SK-N-SH (cell line): ENCODE results near the gene PPP2R5E. TPM values are rescaled to one million over a fixed set of nuclear protein-coding genes. Genes with fewer than 3 reads are reported as not detected.

ENCODE experiments used
- CTCF ChIA-PET: fragments of 300-600, 350-600 bp; formaldehyde crosslinking; extraction: SDS; loops from one replicate; lab custom pipeline; 2021; lab: Yijun Ruan, JAX
- POLR2A ChIA-PET: fragments of 350-600 bp; sonication (Branson Sonifier 250); formaldehyde crosslinking; extraction: SDS; loops from one replicate; lab custom pipeline; 2020; ENCODE audit warnings: antibody characterized with exemption, inconsistent platforms; lab: Yijun Ruan, JAX
- DNase-seq: peaks from one replicate; pipeline ENCODE4 v3.0.0; 2012
- H2AFZ ChIP-seq: fragments of 200-600 bp; sonication (generic); 2 replicates; pipeline ENCODE4 v1.8.1; 2016; ENCODE audit warnings: antibody characterized with exemption, mild to moderate bottlenecking, low read depth
- H3F3A ChIP-seq: fragments of 200-600 bp; sonication (generic); replicated peaks from 2 replicates; pipeline ENCODE3; 2016; ENCODE audit warnings: antibody characterized with exemption, mild to moderate bottlenecking; ENCODE audit not compliant: insufficient read depth
- H3K27ac ChIP-seq, 2 experiments: fragments of 200-500 bp in 1 of 2; fragments of 200-600 bp in 1 of 2; sonication (Bioruptor generic) in 1 of 2; sonication (generic), shearing (Covaris generic) in 1 of 2; 2 replicates each; pipeline versions ENCODE4 v1.5.1 to v1.6.1; 2014 to 2016; ENCODE audit warnings: low read depth in 2 of 2, inconsistent platforms in 1 of 2, low read length in 1 of 2, mild to moderate bottlenecking in 1 of 2, mixed read lengths in 1 of 2
- H3K27me3 ChIP-seq: fragments of 200-600 bp; sonication (generic), shearing (Covaris generic); 2 replicates; pipeline ENCODE4 v1.6.1; 2016; ENCODE audit warnings: mixed run types; ENCODE audit not compliant: insufficient read depth
- H3K36me3 ChIP-seq, 2 experiments: fragments of 200-500 bp in 1 of 2; fragments of 200-600 bp in 1 of 2; sonication (Bioruptor generic) in 1 of 2; sonication (generic) in 1 of 2; replicated peaks in 1 of 2; 2 replicates each; pipeline versions ENCODE3 to v1.5.1; 2014 to 2016; ENCODE audit warnings: low read length in 1 of 2, mild to moderate bottlenecking in 1 of 2; ENCODE audit not compliant: insufficient read depth in 2 of 2, control insufficient read depth in 1 of 2
- H3K4me1 ChIP-seq, 2 experiments: fragments of 200-500 bp in 1 of 2; fragments of 200-600 bp in 1 of 2; sonication (Bioruptor generic) in 1 of 2; sonication (generic), shearing (Covaris generic) in 1 of 2; 2 replicates each; pipeline versions ENCODE4 v1.5.1 to v1.6.1; 2014 to 2016; ENCODE audit warnings: low read depth in 1 of 2, low read length in 1 of 2, mixed run types in 1 of 2; ENCODE audit not compliant: insufficient read depth in 2 of 2, control insufficient read depth in 1 of 2
- H3K4me2 ChIP-seq: fragments of 200-600 bp; sonication (generic), shearing (Covaris generic); 2 replicates; pipeline ENCODE4 v1.6.1; 2017; ENCODE audit warnings: mixed run types
- H3K4me3 ChIP-seq, 2 experiments: fragments of 200-500 bp in 1 of 2; fragments of 200-600 bp in 1 of 2; sonication (Bioruptor generic) in 1 of 2; sonication (generic), shearing (Covaris generic) in 1 of 2; 2 replicates each; pipeline versions ENCODE4 v1.5.1 to v1.8.1; 2014 to 2016; ENCODE audit warnings: low read depth in 2 of 2, inconsistent platforms in 1 of 2, low read length in 1 of 2, mild to moderate bottlenecking in 1 of 2, mixed read lengths in 1 of 2, moderate library complexity in 1 of 2
- H3K79me2 ChIP-seq: fragments of 200-600 bp; sonication (generic); 2 replicates; pipeline ENCODE4 v1.8.1; 2017; ENCODE audit warnings: mild to moderate bottlenecking; ENCODE audit not compliant: insufficient read depth
- H3K9ac ChIP-seq: fragments of 200-600 bp; sonication (generic); 2 replicates; pipeline ENCODE4 v1.6.1; 2017; ENCODE audit warnings: mixed run types
- H3K9me2 ChIP-seq: fragments of 200-600 bp; sonication (generic); 2 replicates; pipeline ENCODE4 v1.6.1; 2017; ENCODE audit warnings: mixed run types
- H3K9me3 ChIP-seq: fragments of 200-600 bp; sonication (generic); 2 replicates; pipeline ENCODE4 v1.6.1; 2017; ENCODE audit warnings: mixed run types, mild to moderate bottlenecking, moderate library complexity
- H4K20me1 ChIP-seq: fragments of 200-600 bp; sonication (generic); 2 replicates; pipeline ENCODE4 v1.6.1; 2017; ENCODE audit warnings: mild to moderate bottlenecking, mixed run types; ENCODE audit not compliant: insufficient read depth
- CHD2 ChIP-seq: fragments of 150-350 bp; IDR thresholded peaks from 2 replicates; pipeline ENCODE4 v1.6.1; 2018; ENCODE audit warnings: low read length; ENCODE audit not compliant: partially characterized antibody
- ELF1 ChIP-seq: IDR thresholded peaks from 2 replicates; pipeline ENCODE4 v1.4.0; 2012
- EP300 ChIP-seq, 2 experiments: IDR thresholded peaks; 2 replicates each; pipeline versions ENCODE4 v1.4.0 to v1.6.1; 2012; ENCODE audit warnings: borderline replicate concordance in 1 of 2, low read depth in 1 of 2, low read length in 1 of 2
- FOXM1 ChIP-seq: IDR thresholded peaks from 2 replicates; pipeline ENCODE4 v1.4.0; 2012; ENCODE audit warnings: low read depth, mild to moderate bottlenecking
- GABPA ChIP-seq: IDR thresholded peaks from 2 replicates; pipeline ENCODE4 v1.4.0; 2012; ENCODE audit warnings: low read depth, mild to moderate bottlenecking
- JUND ChIP-seq: IDR thresholded peaks from 2 replicates; pipeline ENCODE4 v1.4.0; 2012
- MEF2A ChIP-seq: IDR thresholded peaks from 2 replicates; pipeline ENCODE4 v1.4.0; 2012; ENCODE audit warnings: low read depth, borderline replicate concordance
- MXI1 ChIP-seq: IDR thresholded peaks from 2 replicates; pipeline ENCODE4 v1.6.1; 2012; ENCODE audit warnings: mild to moderate bottlenecking, low read depth, low read length, improper control_type of control experiment
- NFIC ChIP-seq: IDR thresholded peaks from 2 replicates; pipeline ENCODE4 v1.4.0; 2012; ENCODE audit warnings: borderline replicate concordance
- NRF1 ChIP-seq: IDR thresholded peaks from 2 replicates; pipeline ENCODE4 v1.6.1; 2012; ENCODE audit warnings: low read depth, mild to moderate bottlenecking, low read length
- POLR2AphosphoS5 ChIP-seq: IDR thresholded peaks from 2 replicates; pipeline ENCODE4 v1.6.1; 2012; ENCODE audit warnings: low read depth, low read length
- RAD21 ChIP-seq: IDR thresholded peaks from 2 replicates; pipeline ENCODE4 v1.6.1; 2012; ENCODE audit warnings: mild to moderate bottlenecking, low read length
- RFX5 ChIP-seq: IDR thresholded peaks from 2 replicates; pipeline ENCODE4 v1.6.1; 2012; ENCODE audit warnings: mild to moderate bottlenecking, improper control_type of control experiment, low read length
- TAF1 ChIP-seq: IDR thresholded peaks from 2 replicates; pipeline ENCODE4 v1.6.1; 2012; ENCODE audit warnings: low read depth, mild to moderate bottlenecking, low read length, moderate library complexity, borderline replicate concordance
- TCF12 ChIP-seq: IDR thresholded peaks from 2 replicates; pipeline ENCODE4 v1.4.0; 2012
- TEAD4 ChIP-seq: IDR thresholded peaks from 2 replicates; pipeline ENCODE4 v1.4.0; 2012; ENCODE audit warnings: mild to moderate bottlenecking, borderline replicate concordance; ENCODE audit not compliant: insufficient read depth
- WGBS: methylation state at CpG from one replicate; pipeline ENCODE4 v1.1.6; 2017; ENCODE audit warnings: low lambda C conversion rate; 5-methylcytosine and 5-hydroxymethylcytosine counted together
- polyA plus RNA-seq, 3 experiments: library from polyadenylated mRNA; depleted of rRNA; stranded (reverse); fragments of >200 nt; gene quantifications; 2 replicates each; pipeline ENCODE4 v1.2.3, GENCODE V29; 2012
- TF ChIP-seq, protein P1 (sequence below): IDR thresholded peaks from 2 replicates; pipeline ENCODE4 v1.4.0; 2012; ENCODE audit warnings: low read depth, borderline replicate concordance
- TF ChIP-seq, protein P2 (sequence below): IDR thresholded peaks from 2 replicates; pipeline ENCODE4; 2012
- TF ChIP-seq, protein P3 (sequence below): IDR thresholded peaks from 2 replicates; pipeline ENCODE4 v1.4.0; 2012; ENCODE audit warnings: low read depth, borderline replicate concordance
- TF ChIP-seq, protein P4 (sequence below): IDR thresholded peaks from 2 replicates; pipeline ENCODE4 v1.4.0; 2012; ENCODE audit warnings: low read depth

The PPP2R5E gene
- polyA plus RNA-seq, 1 of the 3 experiments (the other 2 are of a cell fraction) = 4.4 TPM

- no peaks in the 10 kb centered on the region for H3K9me2 ChIP-seq
- H3K9me3 ChIP-seq = no peaks in the 10 kb centered on the region
- no peak overlapping the region for H3K9ac ChIP-seq
- H3K27me3 ChIP-seq = no peaks in the 10 kb centered on the region
- H3F3A ChIP-seq = peaks cover 11% of the 10 kb centered on the region
- TF ChIP-seq EP300 (IDR thresholded peaks at IDR 0.05; ENCODE audit: borderline replicate concordance in 1 of 2, low read depth in 1 of 2, low read length in 1 of 2) (no peak), CHD2 (no peak), JUND (no peak), TAF1 (no peak), MEF2A (no peak), RFX5 (no peak), TCF12 (no peak), POLR2AphosphoS5 (no peak), NFIC (no peak), RAD21 (no peak), NRF1 (no peak), ELF1 (no peak), GABPA (no peak)
- TF ChIP-seq, protein P1, sequence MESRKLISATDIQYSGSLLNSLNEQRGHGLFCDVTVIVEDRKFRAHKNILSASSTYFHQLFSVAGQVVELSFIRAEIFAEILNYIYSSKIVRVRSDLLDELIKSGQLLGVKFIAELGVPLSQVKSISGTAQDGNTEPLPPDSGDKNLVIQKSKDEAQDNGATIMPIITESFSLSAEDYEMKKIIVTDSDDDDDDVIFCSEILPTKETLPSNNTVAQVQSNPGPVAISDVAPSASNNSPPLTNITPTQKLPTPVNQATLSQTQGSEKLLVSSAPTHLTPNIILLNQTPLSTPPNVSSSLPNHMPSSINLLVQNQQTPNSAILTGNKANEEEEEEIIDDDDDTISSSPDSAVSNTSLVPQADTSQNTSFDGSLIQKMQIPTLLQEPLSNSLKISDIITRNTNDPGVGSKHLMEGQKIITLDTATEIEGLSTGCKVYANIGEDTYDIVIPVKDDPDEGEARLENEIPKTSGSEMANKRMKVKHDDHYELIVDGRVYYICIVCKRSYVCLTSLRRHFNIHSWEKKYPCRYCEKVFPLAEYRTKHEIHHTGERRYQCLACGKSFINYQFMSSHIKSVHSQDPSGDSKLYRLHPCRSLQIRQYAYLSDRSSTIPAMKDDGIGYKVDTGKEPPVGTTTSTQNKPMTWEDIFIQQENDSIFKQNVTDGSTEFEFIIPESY = no peak
- TF ChIP-seq, protein P2, sequence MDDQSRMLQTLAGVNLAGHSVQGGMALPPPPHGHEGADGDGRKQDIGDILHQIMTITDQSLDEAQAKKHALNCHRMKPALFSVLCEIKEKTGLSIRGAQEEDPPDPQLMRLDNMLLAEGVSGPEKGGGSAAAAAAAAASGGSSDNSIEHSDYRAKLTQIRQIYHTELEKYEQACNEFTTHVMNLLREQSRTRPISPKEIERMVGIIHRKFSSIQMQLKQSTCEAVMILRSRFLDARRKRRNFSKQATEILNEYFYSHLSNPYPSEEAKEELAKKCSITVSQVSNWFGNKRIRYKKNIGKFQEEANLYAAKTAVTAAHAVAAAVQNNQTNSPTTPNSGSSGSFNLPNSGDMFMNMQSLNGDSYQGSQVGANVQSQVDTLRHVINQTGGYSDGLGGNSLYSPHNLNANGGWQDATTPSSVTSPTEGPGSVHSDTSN = no peak
- TF ChIP-seq, protein P3, sequence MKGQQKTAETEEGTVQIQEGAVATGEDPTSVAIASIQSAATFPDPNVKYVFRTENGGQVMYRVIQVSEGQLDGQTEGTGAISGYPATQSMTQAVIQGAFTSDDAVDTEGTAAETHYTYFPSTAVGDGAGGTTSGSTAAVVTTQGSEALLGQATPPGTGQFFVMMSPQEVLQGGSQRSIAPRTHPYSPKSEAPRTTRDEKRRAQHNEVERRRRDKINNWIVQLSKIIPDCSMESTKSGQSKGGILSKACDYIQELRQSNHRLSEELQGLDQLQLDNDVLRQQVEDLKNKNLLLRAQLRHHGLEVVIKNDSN = no peak
- TF ChIP-seq, all 33 proteins: peak for 0
- H2AFZ ChIP-seq = no peak overlapping the region
- no peak overlapping the region for H3K4me2 ChIP-seq
- 81% methylated on average over 2 of the region's 2 CpGs for WGBS
- no peak for DNase-seq
- H4K20me1 ChIP-seq = no peaks in the 10 kb centered on the region
- no peak overlapping the region for H3K27ac ChIP-seq
- POLR2A ChIA-PET = no interaction called here
- CTCF ChIA-PET = interaction anchor here (1.5 kb wide), 1 partner anchor 100 kb away, joined by 5 read pairs; no protein-coding TSS in a partner anchor
- H3K4me1 ChIP-seq = no peaks in the 10 kb centered on the region
- peaks cover 12% of the 10 kb centered on the region; the same call in 1 of the 2 replicates for H3K79me2 ChIP-seq
- peaks cover 26 to 28% of the 10 kb centered on the region in 2 experiments for H3K36me3 ChIP-seq
- no peak overlapping the region for H3K4me3 ChIP-seq
Observed at GRCh38 chr14:63393012-63393411, 150.2 kb downstream of the PPP2R5E start.

DNA sequence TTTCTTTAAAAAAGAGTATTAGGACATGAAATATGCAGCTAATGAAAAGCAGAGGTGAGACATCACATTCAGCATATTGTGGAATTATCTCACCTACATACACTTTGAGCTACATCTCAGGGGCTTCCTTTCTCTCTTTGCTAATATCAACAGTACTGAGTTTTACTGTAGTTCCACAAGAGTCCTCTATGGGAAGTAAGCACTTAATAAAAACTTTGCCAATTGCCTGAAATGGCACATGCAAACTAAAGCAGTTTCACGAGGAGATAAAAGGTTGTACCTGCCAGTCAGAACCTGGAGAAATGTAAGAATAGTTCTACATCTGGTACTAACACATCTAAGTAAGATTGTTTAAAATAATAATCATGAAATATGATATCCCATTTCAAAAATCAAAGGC is 150.9 kb downstream of the PPP2R5E start:
- peaks cover 11% of the 10 kb centered on the region for H3F3A ChIP-seq
- H3K4me1 ChIP-seq = no peaks in the 10 kb centered on the region
- H3K9me3 ChIP-seq = no peaks in the 10 kb centered on the region
- H3K4me2 ChIP-seq = no peak overlapping the region
- H4K20me1 ChIP-seq = no peaks in the 10 kb centered on the region
- peaks cover 31 to 34% of the 10 kb centered on the region in 2 experiments for H3K36me3 ChIP-seq
- H3K27me3 ChIP-seq = no peaks in the 10 kb centered on the region
- no peak for DNase-seq
- H2AFZ ChIP-seq = no peak overlapping the region
- H3K27ac ChIP-seq = no peak overlapping the region
- H3K4me3 ChIP-seq = no peak overlapping the region
- no peak overlapping the region for H3K9ac ChIP-seq
- peaks cover 6% of the 10 kb centered on the region; the same call in 1 of the 2 replicates for H3K79me2 ChIP-seq
- no peaks in the 10 kb centered on the region for H3K9me2 ChIP-seq
- ChIA-PET POLR2A (no interaction called here), CTCF (interaction anchor here (0.6 to 6.0 kb wide), 2 partner anchors 40 to 151 kb away, joined by 3 to 78 read pairs; partner anchors contain the start of gene PPP2R5E)
- 76% methylated on average over 1 of the region's 1 CpG for WGBS
- TF ChIP-seq RAD21 (no peak), TEAD4 (no peak), NFIC (no peak), POLR2AphosphoS5 (no peak), NRF1 (no peak), TCF12 (no peak), MXI1 (no peak), RFX5 (no peak), FOXM1 (no peak), JUND (no peak)
- TF ChIP-seq, protein P3 = no peak
- TF ChIP-seq, protein P2 = no peak
- TF ChIP-seq, protein P4, sequence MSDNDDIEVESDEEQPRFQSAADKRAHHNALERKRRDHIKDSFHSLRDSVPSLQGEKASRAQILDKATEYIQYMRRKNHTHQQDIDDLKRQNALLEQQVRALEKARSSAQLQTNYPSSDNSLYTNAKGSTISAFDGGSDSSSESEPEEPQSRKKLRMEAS = no peak
- TF ChIP-seq, protein P1 = no peak
